Vagina (tissue), 2 donors: ENCODE measurements around the gene DFFB.

ENCODE experiments used
- CTCF ChIP-seq, 3 experiments: fragments of 450-650 bp in 2 of 3; fragments of 200-600 bp in 1 of 3; sonication (generic) in 1 of 3; IDR thresholded peaks; one replicate each; pipeline ENCODE4 v1.5.1; 2017 to 2019; ENCODE audit warnings: antibody characterized with exemption in 3 of 3, mild to moderate bottlenecking in 2 of 3, moderate library complexity in 2 of 3
- POLR2A ChIP-seq, 2 donors: fragments of 450-650 bp; IDR thresholded peaks; one replicate each; pipeline ENCODE4 v1.6.1; 2017; ENCODE audit warnings: antibody characterized with exemption in 2 of 2, mild to moderate bottlenecking in 2 of 2, moderate library complexity in 2 of 2
- POLR2AphosphoS5 ChIP-seq, 2 donors: sonication (generic); formaldehyde crosslinking; IDR thresholded peaks; one replicate each; pipeline ENCODE4 v1.9.0; 2017; ENCODE audit warnings: antibody characterized with exemption in 2 of 2, mild to moderate bottlenecking in 2 of 2, low read depth in 1 of 2; ENCODE audit not compliant: insufficient read depth in 1 of 2

DNA sequence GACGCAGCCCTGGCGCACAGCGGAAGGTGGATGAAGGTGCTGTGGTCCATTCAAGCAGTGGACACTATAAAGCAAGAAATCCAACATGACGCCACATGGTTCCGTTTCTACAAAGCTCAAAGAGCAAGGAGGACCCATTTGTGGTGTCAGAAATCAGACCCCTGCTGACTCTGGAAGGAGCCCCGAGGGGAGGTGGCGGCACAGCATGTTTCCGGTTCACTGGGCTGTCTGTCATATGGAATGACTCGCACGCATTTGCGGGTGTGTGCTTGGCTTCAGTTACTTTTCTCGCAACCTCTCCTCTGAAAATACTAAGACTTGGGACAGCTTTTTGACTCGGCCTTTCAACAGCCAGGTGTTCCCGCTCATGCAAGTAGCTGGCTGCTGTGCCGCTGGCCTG lies 31.9 kb upstream of the DFFB start:
- TF ChIP-seq CTCF (IDR thresholded peaks at IDR 0.05) (no peak), POLR2A (IDR thresholded peaks at IDR 0.05) (no peak), POLR2AphosphoS5 (IDR thresholded peaks at IDR 0.05; ENCODE audit: insufficient read depth in 1 of 2, low read depth in 1 of 2) (no peak)
